GM18499 (cell line): ENCODE data around the gene EYA2.
"Not testable (repeated sequence)": the region's sequence is repeated elsewhere in the genome, so short reads cannot be mapped to it uniquely, and the experiment has no call there.

Source experiments
- ATAC-seq: cut with Tn5 transposase; IDR thresholded peaks from one replicate; pipeline ENCODE4 v1.9.1; 2021; ENCODE audit warnings: moderate number of reproducible peaks; ENCODE audit not compliant: insufficient read depth, unreplicated experiment

Gene EYA2

GRCh38 chr20:46894971-46895905 lies 595 bp downstream of the EYA2 start:
- ATAC-seq, result no peak

GRCh38 chr20:46895906-46896242 lies 1.2 kb downstream of the EYA2 start:
- no peak for ATAC-seq

GRCh38 chr20:46897328-46897880 lies 2.8 kb downstream of the EYA2 start:
- ATAC-seq, result no peak

- ATAC-seq, result no peak
These were observed 3.8 kb downstream of the EYA2 start for GRCh38 chr20:46898423-46898822.

GRCh38 chr20:46899621-46900020 lies 5.0 kb downstream of the EYA2 start:
- ATAC-seq, result no peak

GRCh38 chr20:46900086-46900485 lies 5.4 kb downstream of the EYA2 start:
- no peak for ATAC-seq

GRCh38 chr20:46900826-46901225 lies 6.2 kb downstream of the EYA2 start:
- no peak for ATAC-seq

- no peak for ATAC-seq
These were observed 7.0 kb downstream of the EYA2 start for GRCh38 chr20:46901638-46902037.

GRCh38 chr20:46903256-46903655 lies 8.6 kb downstream of the EYA2 start:
- no peak for ATAC-seq

GRCh38 chr20:46903937-46904336 lies 9.3 kb downstream of the EYA2 start:
- no peak for ATAC-seq

- no peak for ATAC-seq
These were observed 10.9 kb downstream of the EYA2 start for GRCh38 chr20:46905364-46906125.

- no peak for ATAC-seq
These were observed 18.8 kb downstream of the EYA2 start for GRCh38 chr20:46913329-46914044.

- no peak for ATAC-seq
These were observed 20.2 kb downstream of the EYA2 start for GRCh38 chr20:46914789-46915379.

- no peak for ATAC-seq
These were observed 21.1 kb downstream of the EYA2 start for GRCh38 chr20:46915575-46916257.

GRCh38 chr20:46916258-46916603 lies 21.6 kb downstream of the EYA2 start:
- ATAC-seq, result no peak

- ATAC-seq, result no peak
These were observed 22.5 kb downstream of the EYA2 start for GRCh38 chr20:46917155-46917554.

- ATAC-seq, result no peak
These were observed 25.5 kb downstream of the EYA2 start for GRCh38 chr20:46920114-46920513.

- ATAC-seq, result not testable (repeated sequence)
These were observed 28.2 kb downstream of the EYA2 start for GRCh38 chr20:46922841-46923240.

- no peak for ATAC-seq
These were observed 28.9 kb downstream of the EYA2 start for GRCh38 chr20:46923550-46923949.
